Measurements from ENCODE around the gene WNT11.

Gene WNT11

DNA sequence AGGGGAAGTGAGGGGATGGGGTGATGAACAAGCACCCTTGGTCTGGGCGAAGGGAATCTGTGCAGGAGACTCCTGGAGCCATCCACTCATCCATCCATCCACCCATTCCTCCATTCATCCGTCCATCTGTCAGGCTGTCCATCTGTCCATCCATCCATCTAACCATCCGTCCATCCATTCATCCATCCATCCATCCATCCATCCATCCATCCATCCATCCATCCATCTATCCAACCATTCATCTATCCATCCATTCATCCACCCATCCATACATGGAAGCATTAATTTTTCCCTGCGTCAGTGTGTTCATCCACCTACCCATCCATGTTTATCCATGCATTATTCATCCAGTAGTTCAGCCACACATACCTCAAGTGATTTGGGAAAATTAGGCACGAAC is 32.0 kb downstream of the WNT11 start:
- TF ChIP-seq GATA3 (IDR thresholded peaks at IDR 0.05; ENCODE audit: low read depth, low read length) (no peak), GATA2 (IDR thresholded peaks at IDR 0.05; ENCODE audit: low read depth, low read length) (no peak)

DNA sequence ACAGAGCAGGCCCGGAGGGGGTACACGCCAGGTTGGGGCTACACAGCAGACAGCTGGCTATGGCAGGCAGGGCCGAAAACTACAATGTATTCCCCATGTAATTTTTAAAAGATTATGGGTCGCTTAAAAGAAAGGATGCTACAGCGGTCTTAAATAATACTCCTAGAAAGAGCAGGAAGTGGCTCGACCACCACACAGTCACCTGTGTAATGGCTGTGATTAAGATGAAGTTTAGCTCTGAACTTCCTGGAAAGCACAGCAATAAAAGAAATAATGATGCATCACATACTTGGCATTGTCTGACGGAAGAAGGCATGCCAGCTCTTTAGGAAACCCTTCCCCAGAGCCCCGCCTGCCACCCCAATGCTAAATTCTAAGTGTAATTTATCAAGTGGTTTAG is 32.6 kb downstream of the WNT11 start:
- no peak for TF ChIP-seq GATA3 (IDR thresholded peaks at IDR 0.05; ENCODE audit: low read depth, low read length)
- no peak for TF ChIP-seq GATA2 (IDR thresholded peaks at IDR 0.05; ENCODE audit: low read depth, low read length)

DNA sequence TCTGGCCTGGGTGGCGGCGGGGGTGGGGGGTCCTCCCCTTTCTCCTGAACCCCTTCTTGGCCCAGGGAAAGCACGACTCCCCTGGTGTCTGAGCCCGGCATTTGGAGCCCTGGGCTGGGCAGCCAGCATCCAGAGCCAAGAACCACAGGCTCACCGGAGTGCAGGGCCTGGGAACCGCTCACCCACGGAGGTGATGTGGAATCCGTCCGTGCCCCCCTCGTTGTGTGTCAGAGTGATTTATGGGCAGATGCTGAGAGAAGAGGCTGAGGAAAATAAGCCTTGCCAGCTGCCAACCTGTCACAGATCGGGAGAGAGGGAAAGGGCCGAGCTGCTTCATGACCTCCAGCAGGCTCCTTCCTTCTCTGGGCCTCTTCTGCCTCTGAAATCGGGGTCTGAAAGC is 33.7 kb downstream of the WNT11 start:
- TF ChIP-seq GATA2 (IDR thresholded peaks at IDR 0.05; ENCODE audit: low read depth, low read length) (no peak), GATA3 (IDR thresholded peaks at IDR 0.05; ENCODE audit: low read depth, low read length) (no peak)

DNA sequence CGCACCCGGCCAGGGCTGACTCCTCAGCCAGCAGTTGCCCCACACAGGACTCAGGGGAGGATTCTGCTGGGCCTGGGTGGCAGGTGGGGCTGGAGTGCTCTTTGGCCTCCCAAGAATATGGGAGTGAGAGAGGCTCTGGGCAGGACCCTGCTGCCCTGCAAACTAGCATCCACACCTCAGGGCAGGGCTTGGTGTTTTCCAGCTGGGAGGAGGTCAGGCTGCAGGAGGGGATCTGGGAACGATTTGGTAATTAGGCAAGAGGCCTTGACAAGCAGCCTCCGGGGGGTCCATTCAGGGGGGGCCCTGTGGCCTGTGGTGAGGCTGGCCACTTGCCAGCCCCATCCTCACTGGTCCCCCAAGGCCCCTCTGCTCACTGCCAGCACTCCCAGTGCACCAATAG is 35.8 kb downstream of the WNT11 start:
- no peak for TF ChIP-seq GATA3 (IDR thresholded peaks at IDR 0.05; ENCODE audit: low read depth, low read length)
- TF ChIP-seq GATA2 (IDR thresholded peaks at IDR 0.05; ENCODE audit: low read depth, low read length): no peak

DNA sequence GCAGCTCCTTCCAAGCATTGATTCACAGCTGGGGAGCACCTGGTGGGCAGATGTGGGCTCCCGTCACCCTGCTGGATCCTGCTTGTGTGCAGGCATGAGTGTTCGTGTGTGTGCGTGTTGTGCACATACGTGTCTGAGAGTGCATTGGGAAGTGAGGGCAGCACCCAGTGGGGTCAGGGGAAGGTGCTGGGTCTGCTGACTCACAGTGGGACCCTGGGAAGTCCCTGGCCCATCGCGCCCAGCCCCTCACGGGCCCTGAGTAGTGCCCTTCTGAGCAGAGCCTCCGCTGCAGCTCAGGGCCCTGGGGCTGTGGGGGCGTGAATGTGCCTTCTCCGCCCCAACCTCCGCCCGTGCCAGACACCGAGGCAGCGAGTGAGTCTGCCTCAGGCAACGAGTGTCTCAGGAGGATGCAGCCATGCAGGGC is 36.8 kb downstream of the WNT11 start:
- TF ChIP-seq GATA3 (IDR thresholded peaks at IDR 0.05; ENCODE audit: low read depth, low read length): no peak
- no peak for TF ChIP-seq GATA2 (IDR thresholded peaks at IDR 0.05; ENCODE audit: low read depth, low read length)

DNA sequence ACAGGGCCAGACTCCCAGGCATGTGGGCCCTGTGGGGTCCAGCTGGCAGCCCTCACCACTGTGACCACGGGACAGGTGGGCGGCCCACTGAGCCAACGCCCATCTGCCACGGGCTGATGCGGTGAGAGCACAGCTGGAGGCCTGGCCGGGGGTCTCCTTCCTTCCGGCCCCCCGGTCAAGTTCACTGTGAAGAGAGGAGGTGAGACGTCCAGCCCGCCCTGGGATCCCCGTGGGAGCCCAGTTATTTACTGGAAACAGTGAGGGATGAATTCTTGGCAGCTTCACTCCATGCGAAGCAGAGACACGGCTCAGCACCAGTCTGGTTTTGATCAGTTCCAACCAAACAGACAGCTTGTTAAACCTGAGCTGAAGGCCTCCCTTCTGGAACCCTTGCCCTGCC is 38.7 kb downstream of the WNT11 start:
- TF ChIP-seq GATA3 (IDR thresholded peaks at IDR 0.05; ENCODE audit: low read depth, low read length) (no peak), GATA2 (IDR thresholded peaks at IDR 0.05; ENCODE audit: low read depth, low read length) (no peak)

DNA sequence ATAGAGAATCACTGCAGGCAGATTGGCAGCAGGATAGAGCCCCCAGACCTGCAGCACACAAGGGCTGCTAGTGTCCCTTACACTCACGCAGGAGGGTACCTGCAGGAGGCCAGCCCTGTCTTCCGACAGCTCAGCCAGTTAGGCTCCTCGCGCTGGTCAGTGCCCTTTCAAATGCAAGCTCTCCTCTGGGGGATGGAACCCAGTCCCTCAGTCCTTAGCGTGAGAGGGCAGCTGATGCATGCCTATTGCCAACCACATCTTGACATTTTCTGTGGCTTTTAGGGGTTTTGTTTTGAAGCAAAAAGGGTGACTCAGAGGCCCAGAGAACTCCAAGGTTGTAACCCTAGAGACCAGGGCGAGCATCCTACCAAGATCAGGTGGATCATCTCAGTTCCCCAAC is 40.0 kb downstream of the WNT11 start:
- no peak for TF ChIP-seq GATA3 (IDR thresholded peaks at IDR 0.05; ENCODE audit: low read depth, low read length)
- no peak for TF ChIP-seq GATA2 (IDR thresholded peaks at IDR 0.05; ENCODE audit: low read depth, low read length)

DNA sequence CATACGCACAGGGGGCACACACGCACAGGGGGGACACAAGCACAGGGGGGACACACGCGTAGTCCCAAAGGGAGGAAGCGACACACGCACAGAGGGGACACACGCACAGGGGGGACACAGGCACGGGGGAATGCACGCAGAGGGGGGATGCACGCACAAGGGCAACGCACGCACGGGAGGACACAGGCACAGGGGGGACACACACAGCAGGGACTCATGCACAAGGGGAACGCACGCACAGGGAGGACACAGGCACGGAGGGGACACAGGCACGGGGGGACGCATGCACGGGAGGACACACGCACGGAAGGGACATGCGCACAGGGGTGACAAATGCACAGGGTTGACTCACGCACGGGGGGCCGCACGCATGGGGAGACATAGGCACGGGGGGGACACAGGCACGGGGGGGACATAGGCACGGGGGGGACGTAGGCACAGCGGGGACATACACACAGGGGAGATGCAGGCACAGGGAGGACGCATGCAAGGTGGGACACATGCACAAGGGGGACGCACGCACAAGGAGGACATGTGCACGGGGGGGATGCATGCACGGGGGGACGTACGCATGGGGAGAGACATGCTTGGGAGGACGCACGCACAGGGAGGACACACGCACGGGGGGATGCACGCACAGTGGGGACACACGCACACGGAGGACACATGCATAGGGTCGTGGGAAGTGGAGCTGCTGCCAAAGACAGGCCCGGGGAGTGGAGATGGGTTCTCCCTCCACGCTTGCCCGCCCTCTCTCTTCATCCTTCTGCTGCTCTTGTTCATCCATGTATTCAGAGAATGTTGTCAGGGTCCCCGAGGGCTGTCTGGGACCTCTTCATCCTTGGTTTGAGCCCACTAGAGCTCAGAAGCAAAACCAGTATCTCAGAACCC is 41.2 kb downstream of the WNT11 start:
- no peak for TF ChIP-seq GATA2 (IDR thresholded peaks at IDR 0.05; ENCODE audit: low read depth, low read length)
- no peak for TF ChIP-seq GATA3 (IDR thresholded peaks at IDR 0.05; ENCODE audit: low read depth, low read length)

DNA sequence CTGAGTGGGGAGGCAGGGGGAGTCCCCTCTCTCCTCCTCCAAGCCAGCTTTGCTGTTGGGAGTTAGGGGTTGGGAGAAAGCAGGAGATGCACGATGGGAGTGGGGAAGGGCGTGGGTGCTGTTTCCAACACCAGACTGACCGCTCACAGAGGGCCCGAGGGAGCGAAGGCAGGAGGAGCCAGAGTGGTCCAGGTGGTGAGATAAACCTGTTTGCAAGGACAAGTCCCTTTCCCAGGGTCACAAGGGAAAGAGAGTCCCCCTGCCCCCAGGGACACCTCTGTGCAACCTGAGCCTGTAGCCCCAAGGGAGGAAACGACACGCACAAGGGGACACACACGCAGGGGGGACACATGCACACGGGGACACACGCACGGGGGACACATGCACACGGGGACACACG is 42.2 kb downstream of the WNT11 start:
- no peak for TF ChIP-seq GATA2 (IDR thresholded peaks at IDR 0.05; ENCODE audit: low read depth, low read length)
- TF ChIP-seq GATA3 (IDR thresholded peaks at IDR 0.05; ENCODE audit: low read depth, low read length): no peak

DNA sequence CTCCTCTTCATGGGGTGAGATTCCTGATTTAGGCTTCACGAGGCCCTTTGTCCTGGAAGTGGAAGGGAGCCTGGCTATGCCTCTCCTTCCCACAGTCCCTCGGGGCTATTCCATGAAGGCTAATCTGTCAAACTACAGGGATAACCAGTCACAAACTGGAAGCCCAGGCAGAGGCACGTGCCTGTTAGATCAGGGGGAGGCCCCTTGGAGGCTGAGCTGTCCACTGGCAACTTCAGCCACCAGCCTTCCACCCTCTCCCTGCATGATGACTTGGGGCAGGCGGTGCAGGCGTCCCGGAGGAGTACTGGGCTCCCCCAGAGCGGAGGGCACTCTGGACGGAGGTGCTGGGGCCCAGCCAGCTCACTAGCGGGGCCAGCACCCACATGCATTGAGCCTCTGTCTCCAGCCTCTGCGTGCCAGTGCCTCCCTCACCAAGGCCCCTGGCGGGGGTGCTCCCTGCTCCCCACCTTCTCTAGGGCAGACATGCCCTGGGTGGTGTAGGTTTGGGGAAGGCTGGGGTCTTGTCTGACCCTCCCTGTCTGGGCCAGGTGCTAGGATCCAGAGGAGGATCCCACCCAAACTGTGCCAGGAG is 42.9 kb downstream of the WNT11 start:
- no peak for TF ChIP-seq GATA3 (IDR thresholded peaks at IDR 0.05; ENCODE audit: low read depth, low read length)
- no peak for TF ChIP-seq GATA2 (IDR thresholded peaks at IDR 0.05; ENCODE audit: low read depth, low read length)

DNA sequence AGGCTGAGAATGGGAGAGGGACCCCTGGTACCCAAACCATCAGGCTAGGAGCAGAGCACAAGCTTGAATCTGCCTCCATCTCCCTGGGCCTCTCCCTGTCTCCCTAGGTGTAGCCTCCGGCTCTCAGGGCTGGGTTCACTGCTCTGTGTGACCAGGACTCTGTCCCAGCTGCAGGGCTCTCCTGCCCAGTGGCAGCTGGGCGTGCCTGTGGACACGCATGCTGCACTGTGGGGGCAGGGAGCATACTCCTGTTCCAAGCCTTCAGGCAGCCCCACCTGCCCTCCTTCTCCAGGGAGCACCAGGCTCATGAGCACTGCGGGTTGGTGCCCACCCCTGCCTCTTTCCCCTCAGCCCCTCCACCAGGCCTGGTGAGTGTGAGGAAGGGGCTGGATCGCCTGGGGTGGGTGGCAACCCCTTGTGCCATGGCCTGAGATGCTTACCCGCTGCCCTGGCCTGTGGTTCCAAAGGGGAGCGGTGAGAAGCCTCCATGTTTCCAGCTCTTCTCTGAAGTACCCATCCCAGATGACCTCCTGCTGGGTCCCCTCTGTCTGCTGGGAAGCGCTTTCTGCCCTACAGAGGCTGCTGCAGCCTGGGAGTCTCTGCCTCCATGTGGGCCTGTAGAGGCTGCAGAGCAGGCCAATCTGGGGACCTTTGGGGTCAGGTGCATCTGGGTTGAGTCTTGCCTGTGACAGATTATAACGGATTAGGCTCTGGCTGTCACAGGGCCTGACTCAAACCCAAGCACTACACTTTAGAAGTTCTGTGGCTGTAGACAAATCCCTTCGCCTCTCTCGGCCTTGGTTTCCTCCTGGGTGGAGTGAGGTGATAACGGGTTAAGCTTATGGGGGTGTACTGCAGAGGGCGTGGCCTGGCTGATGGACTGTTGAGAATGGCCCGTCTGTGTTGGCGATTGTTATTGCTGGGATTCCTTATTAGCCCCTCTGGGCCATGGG is 43.7 kb downstream of the WNT11 start:
- TF ChIP-seq GATA2 (IDR thresholded peaks at IDR 0.05; ENCODE audit: low read depth, low read length) (no peak), GATA3 (IDR thresholded peaks at IDR 0.05; ENCODE audit: low read depth, low read length) (no peak)

DNA sequence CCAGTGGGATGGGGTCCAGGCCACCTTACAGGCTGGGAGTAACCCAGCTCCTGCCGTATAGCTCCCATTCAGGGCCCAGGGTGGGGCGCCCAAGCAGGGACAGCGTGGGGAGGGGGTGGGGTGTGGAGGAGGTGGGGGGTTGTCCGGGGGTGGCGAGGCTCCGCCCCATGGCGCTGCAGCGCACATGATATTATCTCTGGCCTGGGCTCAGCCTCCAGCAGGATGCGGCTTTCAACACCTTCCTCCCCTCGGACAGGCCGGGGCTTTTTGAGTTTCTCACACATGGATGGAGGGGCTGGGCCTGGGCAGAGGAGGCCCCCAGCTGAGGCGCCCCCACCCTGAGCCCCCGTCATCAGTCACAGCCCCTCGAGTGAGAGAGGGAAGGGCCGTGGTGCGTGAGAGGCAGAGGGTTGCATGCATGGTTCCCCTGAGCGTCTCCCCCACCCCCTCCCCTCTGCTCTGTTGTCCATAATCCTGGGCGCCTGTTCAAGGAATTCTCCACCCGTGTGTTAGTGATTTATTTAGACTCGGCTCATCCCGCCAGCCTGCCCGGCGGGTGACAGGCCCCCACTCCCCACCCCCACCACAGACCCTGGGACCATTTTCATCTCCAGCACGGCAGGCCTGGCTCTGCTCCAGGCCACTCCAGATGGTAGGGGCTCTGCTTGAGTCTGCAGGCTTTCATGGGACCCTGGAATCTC is 44.9 kb downstream of the WNT11 start:
- TF ChIP-seq GATA3 (IDR thresholded peaks at IDR 0.05; ENCODE audit: low read depth, low read length): no peak
- peak; percentile 76 for TF ChIP-seq GATA2 (IDR thresholded peaks at IDR 0.05; ENCODE audit: low read depth, low read length)

DNA sequence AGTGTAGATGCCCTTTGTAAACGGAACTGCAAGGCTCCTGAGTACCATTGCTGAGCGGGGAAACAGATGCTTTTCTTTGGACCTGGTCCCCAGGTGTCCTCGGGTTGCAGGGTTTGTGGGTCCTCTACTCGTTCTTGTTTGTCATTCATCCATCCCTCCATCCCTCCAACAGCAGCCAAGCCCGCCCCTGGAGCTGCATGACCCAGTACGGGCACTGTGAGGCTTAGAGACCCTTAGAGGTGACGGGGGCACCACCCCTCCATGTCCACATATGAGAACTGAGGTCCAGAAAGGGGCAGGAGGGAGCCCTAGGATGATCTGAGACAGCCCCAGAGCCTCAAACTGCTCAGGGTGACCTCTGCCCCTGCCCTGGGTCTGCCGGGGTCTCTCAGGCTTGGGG is 45.4 kb downstream of the WNT11 start:
- TF ChIP-seq GATA3 (IDR thresholded peaks at IDR 0.05; ENCODE audit: low read depth, low read length): no peak
- TF ChIP-seq GATA2 (IDR thresholded peaks at IDR 0.05; ENCODE audit: low read depth, low read length): no peak
